ENCODE results near the gene GOLGA8G.
"Not testable (repeated sequence)": the region's sequence is repeated elsewhere in the genome, so short reads cannot be mapped to it uniquely, and the experiment has no call there.

The GOLGA8G gene, protein sequence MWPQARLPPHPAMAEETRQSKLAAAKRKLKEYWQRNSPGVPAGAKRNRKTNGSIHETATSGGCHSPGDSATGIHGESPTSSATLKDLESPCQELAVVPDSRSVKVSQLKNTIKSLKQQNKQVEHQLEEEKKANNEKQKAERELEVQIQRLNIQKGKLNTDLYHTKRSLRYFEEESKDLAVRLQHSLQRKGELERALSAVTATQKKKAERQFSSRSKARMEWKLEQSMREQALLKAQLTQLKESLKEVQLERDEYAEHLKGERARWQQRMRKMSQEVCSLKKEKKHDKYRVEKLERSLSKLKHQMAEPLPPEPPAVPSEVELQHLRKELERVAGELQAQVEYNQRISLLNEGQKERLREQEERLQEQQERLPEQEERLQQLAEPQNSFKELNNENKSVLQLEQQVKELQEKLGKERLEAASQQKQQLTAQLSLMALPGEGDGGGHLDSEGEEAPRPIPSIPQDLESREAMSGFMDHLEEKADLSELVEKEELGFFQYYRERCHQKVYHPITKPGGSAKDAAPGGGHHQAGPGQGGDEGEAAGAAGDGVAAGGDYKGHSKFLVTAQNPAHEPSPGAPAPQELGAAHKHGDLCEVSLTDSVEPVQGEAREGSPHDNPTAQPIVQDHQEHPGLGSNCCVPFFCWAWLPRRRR

DNA sequence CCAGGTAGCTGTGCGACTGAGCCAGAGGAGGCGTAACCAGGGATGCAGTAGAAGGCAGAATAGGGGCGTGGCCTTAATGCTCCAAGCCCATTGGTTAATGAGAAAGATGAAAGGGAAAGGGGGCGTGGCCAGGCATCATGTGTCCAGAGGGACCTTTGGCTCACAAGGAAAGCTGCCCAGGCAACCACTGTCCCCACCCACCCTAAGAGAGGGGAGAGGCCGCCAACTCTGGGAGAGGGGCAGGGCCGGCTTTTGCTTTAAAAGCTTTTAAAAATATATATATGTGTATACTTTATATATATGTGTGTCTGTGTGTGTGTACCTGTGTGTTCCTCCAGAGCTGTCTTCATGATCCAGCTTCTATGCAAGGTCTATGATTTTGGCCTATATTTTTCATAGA, at the start of gene GOLGA8G:
Gene GOLGA8G, minus strand, starts transcription at position 18 of the 400 bp plus-strand sequence. CDS start 62 bp downstream, outside the sequence.
- DNase-seq (ENCODE audit: low read depth in 2 of 2) = not testable (repeated sequence)

DNA sequence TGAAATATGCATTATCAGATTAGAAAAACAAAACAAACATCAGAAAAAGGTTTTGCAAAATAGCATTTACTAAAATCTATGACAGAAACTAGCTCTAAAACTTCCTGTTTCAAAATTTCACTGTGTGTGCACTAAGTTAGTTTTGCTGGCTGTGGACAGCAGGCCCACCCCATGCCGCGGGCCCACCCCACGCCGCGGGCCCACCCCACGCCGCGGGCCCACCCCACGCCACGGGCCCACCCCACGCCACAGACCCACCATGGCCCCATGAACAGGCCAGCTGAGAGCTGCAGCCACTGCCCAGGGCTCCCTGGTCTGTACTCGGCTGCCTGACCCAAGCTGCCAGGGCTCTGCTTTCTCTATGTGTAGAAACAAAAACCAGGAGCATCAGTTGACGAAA, 40.6 kb upstream of the GOLGA8G start:
- DNase-seq (ENCODE audit: low read depth in 2 of 2) = not testable (repeated sequence)

DNA sequence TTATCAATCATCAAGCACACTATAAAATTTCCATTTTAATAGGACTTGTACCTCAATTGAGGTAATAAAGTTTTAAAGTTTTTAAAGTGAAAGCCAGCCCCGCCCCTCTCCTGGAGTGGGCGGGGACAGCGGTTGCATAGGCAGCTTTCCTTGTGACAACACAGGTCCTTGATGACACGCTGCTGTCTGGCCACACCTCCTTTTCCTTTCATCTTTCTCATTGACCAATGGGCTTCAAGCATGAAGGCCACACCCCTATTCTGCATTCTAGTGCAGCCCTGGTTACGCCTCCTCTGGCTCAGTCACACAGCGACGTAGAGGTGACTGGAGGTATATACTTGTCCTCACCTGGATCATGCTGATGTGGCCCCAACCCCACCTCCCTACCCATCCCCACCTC, 20.5 kb upstream of the GOLGA8G start, which contains the start of gene GOLGA6L25:
Gene GOLGA6L25, plus strand, starts transcription at position 301 of the 400 bp plus-strand sequence. Its CDS starts 61 bp downstream, at position 362.
- not testable (repeated sequence) for DNase-seq (ENCODE audit: low read depth in 2 of 2)

DNA sequence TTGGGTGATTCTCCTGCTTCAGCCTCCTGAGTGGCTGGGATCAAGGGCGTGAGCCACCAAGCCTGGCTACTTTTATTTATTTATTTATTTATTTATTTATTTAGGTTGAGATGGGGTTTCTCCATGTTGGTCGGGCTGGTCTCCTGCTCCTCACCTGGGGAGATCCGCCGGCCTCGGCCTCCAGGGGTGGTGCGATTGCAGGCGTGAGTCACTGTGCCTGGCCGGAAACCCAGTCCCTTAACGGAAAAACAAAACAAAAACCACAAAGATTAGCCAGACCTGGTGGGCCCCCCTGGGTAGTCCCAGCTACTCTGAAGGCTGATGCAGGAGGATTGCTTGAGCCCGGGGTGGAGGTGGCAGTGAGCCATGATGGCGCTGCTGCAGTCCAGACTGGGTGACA, 17.6 kb downstream of the GOLGA8G start:
- not testable (repeated sequence) for DNase-seq (ENCODE audit: low read depth in 2 of 2)

DNA sequence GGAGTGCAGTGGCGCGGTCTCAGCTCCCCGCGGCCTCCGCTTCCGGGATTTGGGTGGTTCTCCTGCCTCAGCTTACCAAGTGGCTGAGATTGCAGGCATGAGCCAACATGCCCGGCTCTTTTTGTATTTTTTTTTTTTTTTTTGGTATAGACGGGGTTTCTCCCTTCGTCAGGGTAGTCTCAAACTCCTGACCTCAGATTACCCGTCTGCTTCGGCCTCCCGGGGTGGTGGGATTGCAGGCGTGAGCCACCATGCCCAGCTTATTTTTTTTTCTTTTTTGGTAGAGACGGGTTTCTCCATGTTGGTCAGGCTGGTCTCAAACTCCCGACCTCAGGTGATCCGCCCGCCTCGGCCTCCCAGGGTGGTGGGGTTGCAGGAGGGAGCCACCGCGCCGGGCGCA, 18.6 kb downstream of the GOLGA8G start:
- DNase-seq (ENCODE audit: low read depth in 2 of 2) = not testable (repeated sequence)

DNA sequence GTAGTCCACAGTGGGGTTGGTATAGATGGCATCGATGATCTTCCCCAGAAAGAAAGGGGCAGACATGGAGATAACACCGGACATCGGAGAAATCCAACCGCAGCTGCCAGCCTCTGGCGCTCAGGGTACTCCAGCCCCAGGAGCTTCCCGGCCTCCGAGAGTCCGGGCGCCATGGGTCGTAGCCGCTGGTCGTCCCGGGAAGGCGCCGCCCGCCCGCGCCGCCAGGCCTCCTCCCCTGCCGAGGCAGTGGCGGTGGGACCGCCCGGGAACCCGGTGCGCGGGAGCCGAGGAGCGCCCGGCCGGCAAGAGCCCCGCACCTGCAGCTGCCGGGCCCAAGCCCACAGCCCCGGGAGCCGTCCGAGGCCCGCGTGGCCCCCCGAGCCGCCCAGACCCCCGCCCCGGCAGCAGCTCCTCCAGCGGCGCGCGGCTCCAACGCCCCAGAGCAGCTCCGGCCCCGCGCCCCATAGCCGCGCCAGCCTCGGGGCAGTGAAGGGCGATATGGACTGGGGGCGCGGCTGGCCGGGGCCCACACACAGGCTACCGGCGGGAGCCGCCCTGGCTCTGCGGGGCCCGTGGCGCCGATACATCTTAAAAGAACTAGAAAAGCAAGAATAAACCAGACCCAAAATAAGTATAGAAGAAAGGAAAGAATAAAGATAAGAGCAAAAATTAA, 24.4 kb downstream of the GOLGA8G start:
- not testable (repeated sequence) for DNase-seq (ENCODE audit: low read depth in 2 of 2)

DNA sequence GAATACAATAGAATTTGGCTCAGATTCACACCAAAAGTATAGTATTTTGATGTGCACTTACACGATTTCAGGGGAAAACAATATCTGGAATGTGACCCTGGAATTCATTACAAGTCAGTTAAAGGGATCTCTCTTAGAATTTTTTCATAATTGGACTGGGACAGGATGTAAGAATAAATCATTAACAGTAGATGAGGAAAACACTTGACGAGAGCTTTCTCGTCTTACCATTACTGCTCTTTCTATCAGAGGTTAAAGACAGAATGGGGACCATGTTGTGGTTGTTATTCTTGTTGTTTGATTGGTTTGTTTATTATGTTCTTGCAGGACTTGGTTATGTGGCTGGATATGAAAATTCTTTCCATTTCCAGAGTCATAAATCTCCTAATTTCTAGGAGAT, 51.4 kb downstream of the GOLGA8G start:
- not testable (repeated sequence) for DNase-seq (ENCODE audit: low read depth in 2 of 2)

All from stimulated activated CD8-positive, alpha-beta memory T cell treated with anti-CD3 and anti-CD28 coated beads, Interleukin-7, amount 100 ng/mL, for 4 hours (primary cell).